ENCODE results near the gene ALG6.
A peak's percentile ranks its signal among the peaks of the same experiment; 100 is the strongest.

Gene ALG6

GRCh38 chr1:63367215-63368103 lies at the start of gene ALG6:
Gene ALG6, plus strand, starts transcription at chr1:63367627. Its CDS starts 3,351 bp downstream, at chr1:63370978.
- Histone ChIP-seq H3K9me3 (no peaks in the 10 kb centered on the region), H3K27ac (peak within 1 kb of the TSS; percentile 60), H3K27me3 (peaks cover 6% of the 10 kb centered on the region), H3K4me3 (ENCODE audit: low read depth in 1 of 2, low read length in 1 of 2) (peak within 1 kb of the TSS; percentile 70 to 85), H3K36me3 (peaks cover 18% of the 10 kb centered on the region), H3K4me1 (ENCODE audit: control insufficient read depth in 1 of 2, insufficient read depth in 1 of 2, low read depth in 1 of 2, low read length in 1 of 2) (peaks cover 14 to 16% of the 10 kb centered on the region in 2 experiments)
- TF ChIP-seq CTCF (IDR thresholded peaks at IDR 0.05) = peak; percentile 33

GRCh38 chr1:63317817-63318152 lies 49.6 kb upstream of the ALG6 start:
- Histone ChIP-seq H3K27me3 (peaks cover 100% of the 10 kb centered on the region), H3K27ac (no peak overlapping the region)

GRCh38 chr1:63318201-63318979 lies 49.0 kb upstream of the ALG6 start:
- Histone ChIP-seq H3K27me3 (peaks cover 100% of the 10 kb centered on the region), H3K36me3 (no peaks in the 10 kb centered on the region), H3K9me3 (peaks cover 4% of the 10 kb centered on the region), H3K4me3 (ENCODE audit: low read depth in 1 of 2, low read length in 1 of 2) (peak overlapping the region; percentile 61 to 84), H3K4me1 (ENCODE audit: control insufficient read depth in 1 of 2, insufficient read depth in 1 of 2, low read depth in 1 of 2, low read length in 1 of 2) (peaks cover 51 to 68% of the 10 kb centered on the region in 2 experiments), H3K27ac (no peak overlapping the region)
- TF ChIP-seq CTCF (IDR thresholded peaks at IDR 0.05) = no peak

More at GRCh38 chr1:63317817-63318152, 49.6 kb upstream of the ALG6 start:
- Histone ChIP-seq H3K4me3 (ENCODE audit: low read depth in 1 of 2, low read length in 1 of 2) (peak overlapping the region; percentile 61 to 84), H3K36me3 (no peaks in the 10 kb centered on the region), H3K9me3 (peaks cover 3% of the 10 kb centered on the region), H3K4me1 (ENCODE audit: control insufficient read depth in 1 of 2, insufficient read depth in 1 of 2, low read depth in 1 of 2, low read length in 1 of 2) (peaks cover 47 to 62% of the 10 kb centered on the region in 2 experiments)
- no peak for TF ChIP-seq CTCF (IDR thresholded peaks at IDR 0.05)

GRCh38 chr1:63319046-63320021 lies 48.1 kb upstream of the ALG6 start:
- Histone ChIP-seq H3K9me3 (peaks cover 4% of the 10 kb centered on the region), H3K4me3 (ENCODE audit: low read depth in 1 of 2, low read length in 1 of 2) (peak overlapping the region; percentile 46 to 81), H3K27me3 (peaks cover 100% of the 10 kb centered on the region), H3K27ac (no peak overlapping the region), H3K4me1 (ENCODE audit: control insufficient read depth in 1 of 2, insufficient read depth in 1 of 2, low read depth in 1 of 2, low read length in 1 of 2) (peaks cover 56 to 76% of the 10 kb centered on the region in 2 experiments), H3K36me3 (no peaks in the 10 kb centered on the region)
- no peak for TF ChIP-seq CTCF (IDR thresholded peaks at IDR 0.05)

Measured in neutrophil (primary cell).